NCI-H128 (cell line): ENCODE data around the gene TBC1D4.
"Not testable (repeated sequence)": the region's sequence is repeated elsewhere in the genome, so short reads cannot be mapped to it uniquely, and the experiment has no call there.

Source experiments
- DNase-seq: peaks from one replicate; lab custom pipeline; 2025; ENCODE audit not compliant: unreplicated experiment; lab: John Stamatoyannopoulos, UW

Gene TBC1D4

DNA sequence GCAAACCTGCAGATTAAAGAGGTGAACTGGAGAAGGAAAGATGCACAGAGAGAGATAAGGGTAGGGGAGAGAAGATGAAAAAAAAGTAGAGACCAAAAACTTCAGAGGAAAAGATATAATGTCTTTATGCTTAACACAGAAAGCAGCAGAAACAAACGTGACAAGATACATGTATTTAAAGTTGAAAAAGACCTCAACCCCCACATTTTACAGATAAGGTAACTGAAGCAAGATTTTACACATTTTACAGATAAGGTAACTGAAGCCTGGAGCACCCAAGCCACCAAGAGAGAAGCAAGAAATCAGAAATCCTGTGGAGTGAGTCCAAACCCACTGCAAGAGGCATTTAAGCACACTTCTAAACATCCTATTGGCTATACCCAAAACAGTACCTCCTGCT, 185.3 kb downstream of the TBC1D4 start:
- DNase-seq, result no peak

DNA sequence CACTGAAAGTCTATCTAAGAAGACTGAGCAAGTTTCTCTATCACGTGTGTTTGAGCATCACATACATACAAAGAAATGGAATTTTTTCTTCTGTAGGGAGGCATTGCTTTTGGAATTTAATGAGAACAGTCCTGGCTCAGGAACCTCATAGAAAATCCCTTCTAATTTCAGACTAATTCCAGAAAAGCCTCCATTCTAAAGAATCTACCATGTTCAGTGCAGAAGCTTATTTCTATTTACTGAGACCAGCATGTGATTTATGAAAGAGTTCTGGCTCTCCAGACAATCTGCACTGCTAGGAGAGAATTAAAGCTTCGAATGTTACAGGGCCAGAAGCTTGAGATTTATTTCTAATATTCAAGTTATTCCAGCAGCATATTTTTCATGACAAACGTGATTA, 186.8 kb downstream of the TBC1D4 start:
- no peak for DNase-seq

DNA sequence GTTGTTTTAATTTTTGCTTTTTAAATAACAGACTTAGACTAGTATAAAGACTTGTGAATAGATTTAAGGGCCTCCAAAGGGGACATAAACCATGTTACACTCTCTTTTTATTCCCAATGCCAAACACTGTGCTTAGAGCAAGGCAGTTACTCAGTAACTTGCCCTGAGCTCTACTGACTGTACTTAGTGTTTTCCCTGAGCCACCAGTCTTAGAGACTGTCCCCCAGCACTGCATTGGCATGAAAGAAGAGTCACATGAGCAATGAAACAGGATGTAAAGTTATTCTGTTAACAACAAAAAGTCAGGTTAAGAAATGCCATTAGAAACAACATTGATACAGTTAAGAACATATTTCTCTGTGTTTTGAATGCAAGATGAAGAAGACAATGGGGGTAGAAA, 187.9 kb downstream of the TBC1D4 start:
- DNase-seq, result no peak

DNA sequence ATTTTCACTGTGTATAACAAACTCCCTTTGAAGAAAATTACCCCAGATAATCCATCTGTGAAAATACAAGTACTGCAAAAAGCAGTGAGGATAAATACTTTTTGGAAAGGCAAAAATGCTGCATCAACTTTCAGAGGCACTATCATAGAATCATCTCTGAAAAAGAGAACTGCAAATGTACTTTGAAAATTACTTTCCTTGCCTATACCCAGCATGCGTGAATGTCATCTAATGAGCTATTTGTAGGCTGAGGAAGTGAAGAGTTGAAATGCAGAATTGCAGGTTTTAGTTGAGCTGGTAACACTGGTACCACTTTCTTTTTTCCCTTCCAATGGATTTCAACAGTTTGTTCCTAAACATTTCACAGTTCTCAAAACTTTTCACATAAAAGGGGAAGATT, 196.7 kb downstream of the TBC1D4 start:
- DNase-seq, result no peak

DNA sequence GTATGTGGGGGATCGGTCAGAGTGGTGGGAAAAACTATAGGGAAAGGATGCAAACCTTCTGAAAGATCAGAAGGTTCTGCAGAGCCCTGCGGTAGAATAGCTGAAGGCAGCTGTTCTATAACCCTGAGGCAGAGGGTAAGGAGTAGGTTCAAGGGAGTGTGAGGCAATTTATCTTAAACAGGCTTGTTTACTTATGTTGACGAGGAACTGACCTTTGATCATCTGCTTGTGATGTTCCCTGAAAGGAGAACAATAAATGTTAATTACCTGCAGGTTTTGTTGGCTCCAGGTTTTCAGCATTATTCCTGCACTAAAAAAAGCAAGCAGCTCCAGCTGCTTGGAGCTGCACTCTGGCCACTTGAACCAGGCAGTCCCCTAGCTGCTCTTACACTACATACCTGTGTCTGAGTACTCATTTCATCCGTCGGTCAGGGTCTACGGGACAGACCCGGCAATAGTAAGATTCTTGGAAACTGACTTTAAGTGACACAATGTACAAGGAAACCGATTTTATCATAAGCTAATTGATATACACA, 202.1 kb downstream of the TBC1D4 start:
- DNase-seq, result no peak

DNA sequence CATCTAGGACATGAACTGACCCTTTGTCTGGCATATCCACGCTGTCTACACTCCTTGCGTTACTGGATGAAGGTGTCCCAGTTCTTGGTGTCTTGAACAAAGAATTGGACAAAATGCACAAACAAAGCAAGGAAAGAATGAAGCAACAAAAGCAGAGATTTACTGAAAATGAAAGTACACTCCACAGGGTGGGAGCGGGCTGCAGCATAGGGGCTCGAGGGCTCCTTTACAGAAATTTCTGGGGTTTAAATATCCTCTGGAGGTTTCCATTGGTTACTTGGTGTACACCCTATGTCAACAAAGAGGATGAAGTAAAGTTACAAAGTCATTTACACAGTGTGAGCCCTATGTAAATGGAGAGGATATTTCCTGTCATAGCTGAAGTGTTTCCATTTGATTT, 208.3 kb downstream of the TBC1D4 start:
- DNase-seq, result not testable (repeated sequence)

DNA sequence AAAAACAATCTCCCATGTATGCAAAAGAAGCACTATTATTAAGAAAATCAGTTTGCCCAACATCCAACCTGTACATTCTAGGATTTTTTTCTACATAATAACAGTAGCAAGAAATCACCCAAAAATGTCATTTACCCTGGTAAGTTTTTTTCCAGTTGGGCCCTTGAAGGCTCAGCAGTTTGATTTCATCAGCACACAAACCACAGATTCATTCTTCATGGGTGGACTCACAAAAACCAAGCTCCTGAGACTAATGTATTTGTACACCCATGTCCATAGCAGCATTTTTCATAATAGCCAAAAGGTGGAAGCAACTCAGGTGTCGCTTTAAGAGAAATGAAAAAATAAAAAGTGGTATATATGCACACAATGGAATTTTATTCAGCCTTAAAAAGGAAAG, 210.1 kb downstream of the TBC1D4 start:
- DNase-seq, result no peak

DNA sequence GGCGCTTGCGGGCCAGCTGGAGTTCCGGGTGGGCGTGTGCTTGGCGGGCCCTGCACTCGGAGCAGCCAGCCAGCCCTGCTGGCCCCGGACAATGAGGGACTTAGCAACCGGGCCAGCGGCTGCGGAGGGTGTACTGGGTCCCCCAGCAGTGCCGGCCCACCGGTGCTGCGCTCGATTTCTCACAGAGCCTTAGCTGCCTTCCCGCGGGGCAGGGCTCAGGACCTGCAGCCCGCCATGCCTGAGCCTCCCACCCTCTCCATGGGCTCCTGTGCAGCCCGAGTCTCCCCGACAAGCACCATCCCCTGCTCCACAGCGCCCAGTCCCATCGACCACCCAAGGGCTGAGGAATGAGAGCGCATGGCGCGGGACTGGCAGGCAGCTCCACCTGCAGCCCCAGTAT, 213.5 kb downstream of the TBC1D4 start:
- DNase-seq, result not testable (repeated sequence)

DNA sequence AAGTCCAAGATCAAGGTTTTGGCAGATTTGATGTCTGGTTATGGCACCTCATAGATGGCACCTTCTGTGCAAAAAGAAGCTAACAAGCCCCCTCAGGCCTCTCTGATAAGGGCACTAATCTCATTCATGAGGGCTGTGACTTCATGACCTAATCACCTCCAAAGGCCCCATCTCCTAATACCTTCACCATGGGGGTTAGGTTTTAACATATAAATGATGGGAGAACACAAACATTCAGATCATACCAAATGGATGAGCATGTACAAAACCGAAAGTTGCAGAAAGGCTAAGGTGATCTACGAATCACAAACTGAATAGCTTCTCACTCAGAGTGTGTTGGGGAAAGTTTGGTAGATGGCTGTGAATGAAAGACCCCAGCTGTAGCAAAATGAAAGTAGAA, 217.4 kb downstream of the TBC1D4 start:
- no peak for DNase-seq

DNA sequence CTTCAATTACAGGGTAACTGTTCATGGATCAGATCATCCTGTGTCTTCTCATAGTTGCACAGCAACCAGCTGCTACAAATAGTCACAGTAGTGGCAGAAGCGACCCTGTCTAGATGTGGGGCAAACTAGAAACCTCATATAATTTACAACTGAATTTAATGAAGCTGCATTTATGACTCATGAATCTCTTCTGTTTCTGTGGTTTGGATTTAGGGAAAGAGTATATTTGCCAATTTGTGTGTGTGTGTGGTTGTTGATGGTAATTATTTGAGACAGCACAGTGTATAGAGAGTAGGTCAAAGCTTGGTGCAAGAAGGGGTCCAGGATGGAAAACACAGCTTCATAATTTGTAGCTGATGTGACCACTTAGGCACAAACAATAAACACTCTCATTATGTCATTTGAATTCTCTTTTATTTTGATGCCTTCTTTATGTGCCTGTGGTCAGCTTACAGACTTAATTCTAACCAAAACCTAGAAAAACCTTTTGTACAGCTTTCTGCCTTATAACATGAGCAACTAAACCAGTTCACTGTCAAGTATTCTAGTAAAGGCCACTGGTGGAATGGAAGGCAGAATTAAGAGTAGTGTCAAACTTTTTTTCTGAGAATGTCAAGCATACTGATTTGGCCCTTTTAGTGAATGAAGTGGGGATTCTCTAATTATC, 218.1 kb downstream of the TBC1D4 start:
- DNase-seq, result no peak

DNA sequence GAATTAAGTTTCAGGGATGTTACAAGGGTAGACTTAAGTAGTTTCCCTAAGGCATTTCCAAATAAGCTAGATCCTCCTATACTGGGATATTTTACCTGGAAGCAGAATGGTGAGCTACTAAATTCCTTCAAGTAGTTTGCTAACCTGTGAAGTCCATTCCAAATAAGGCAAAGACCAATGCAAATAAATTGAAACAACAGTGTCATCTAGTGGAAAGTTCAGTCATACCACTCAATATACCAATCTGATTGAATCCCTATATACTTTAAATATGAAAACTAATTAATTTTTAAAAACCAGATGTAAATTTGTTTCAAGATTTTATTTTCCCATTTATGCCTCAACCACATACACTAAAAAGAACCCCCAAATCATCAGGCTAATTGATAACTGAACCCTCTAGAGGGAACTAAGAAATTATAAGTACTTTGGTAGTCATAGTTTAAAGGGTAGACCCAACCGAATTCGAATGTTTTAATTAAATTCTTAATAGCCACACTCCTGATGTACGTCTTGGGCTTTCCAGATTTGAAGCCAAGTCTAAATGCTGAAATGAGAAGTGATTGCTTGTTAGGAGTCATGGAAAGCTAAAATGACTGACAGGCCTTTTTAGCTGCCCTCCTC, 223.7 kb downstream of the TBC1D4 start:
- no peak for DNase-seq

DNA sequence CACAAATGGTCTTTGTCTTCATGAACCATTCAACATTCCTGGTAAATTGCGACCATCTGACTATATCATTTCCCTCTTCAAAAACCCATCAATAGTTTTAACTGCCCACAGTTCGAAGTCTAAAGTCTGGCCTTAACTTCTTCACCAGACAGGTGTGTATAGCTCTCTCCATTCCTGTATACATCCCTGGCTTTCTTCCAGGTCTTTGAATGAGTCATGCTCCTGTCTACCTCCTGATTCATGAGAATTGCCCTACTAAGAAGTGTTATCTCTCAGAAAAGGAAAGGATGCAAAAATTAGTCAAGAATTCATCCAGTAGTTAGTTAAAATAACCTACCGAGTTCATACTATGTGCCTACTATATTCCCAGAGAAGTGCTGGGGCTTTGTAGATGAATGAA, 225.0 kb downstream of the TBC1D4 start:
- no peak for DNase-seq

DNA sequence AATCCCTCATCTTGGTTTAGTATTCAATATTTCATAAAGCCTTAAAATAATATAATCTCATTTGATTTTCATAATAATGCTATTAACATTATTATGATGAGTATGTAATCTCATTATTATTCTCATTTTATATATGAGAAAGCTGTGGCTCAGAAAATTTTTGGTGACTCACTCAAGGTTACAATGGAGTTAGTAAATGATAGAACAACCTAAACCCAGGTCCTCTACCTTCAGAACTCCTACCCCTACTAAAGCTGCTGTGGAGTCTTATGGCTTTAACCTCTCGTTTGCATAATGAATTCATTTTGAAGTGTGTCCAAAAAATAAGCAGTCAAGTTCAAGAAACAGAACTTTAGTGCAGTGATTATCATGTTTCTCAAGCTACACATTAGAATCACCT, 226.3 kb downstream of the TBC1D4 start:
- DNase-seq, result no peak

DNA sequence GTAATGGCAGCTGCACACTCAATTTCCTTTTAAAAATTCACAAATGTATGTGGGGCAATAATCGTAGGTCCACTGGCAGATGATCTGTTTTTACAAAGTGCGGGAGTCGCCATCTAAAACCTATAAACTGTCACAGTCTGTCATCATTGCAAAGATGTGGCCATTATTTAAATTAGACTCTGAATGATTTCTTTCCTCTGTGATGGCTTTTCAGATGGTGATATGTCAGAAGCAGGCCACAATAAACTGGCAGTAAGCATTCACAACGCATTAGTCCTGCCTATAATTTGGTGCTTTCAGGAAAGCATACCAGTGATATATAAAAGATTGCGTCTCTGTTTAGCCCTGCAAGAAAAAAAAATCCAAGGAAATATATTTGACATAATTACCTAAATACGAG, 226.8 kb downstream of the TBC1D4 start:
- DNase-seq, result no peak

DNA sequence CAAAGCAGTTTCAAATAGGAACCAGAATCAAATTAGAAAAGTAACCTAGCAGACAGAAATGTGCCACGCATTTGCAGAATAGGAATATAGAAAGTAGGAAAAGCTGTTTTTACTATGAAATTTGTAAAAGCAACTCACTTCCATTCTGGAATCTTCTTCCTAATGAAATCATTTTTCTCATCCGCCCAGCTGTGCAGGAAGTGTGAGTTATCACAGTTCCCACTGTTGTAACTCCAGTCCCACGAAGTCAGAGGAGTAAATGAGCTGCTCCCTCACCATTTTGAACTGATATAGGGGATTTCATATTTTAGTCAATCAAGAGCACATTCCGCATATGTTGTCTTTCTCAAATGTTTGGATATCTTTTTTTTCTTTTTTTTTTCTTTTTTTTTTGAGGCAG, 230.8 kb downstream of the TBC1D4 start:
- DNase-seq, result no peak

DNA sequence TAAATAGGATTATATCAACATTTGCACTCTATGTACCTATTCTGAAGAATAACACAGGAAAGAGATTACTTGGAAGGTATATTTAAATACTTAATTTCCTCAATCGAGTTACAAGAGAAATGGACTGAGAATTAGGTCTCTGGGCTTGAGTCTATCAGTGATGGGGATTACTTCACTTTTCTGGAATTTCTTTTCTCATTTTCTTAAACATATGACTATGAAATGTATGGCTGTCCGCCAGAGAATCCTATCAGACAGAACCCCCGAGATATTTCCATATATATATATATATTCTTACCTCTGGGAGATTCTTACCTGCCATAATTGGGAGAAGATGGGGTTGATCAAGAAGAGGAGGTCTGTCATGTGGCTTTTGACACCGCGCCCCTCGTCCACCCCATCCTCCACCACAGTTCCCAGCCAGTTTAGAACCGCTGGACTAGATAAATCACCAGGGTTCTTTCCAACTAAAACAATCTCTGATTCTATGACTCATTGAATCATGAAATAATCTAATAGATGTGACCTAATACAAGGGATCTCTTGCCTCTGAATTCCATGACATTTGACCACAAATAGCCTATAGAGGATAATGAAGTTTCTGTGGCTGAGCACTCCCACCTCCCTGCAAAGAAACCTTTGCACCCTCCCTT, 231.3 kb downstream of the TBC1D4 start:
- DNase-seq, result no peak

DNA sequence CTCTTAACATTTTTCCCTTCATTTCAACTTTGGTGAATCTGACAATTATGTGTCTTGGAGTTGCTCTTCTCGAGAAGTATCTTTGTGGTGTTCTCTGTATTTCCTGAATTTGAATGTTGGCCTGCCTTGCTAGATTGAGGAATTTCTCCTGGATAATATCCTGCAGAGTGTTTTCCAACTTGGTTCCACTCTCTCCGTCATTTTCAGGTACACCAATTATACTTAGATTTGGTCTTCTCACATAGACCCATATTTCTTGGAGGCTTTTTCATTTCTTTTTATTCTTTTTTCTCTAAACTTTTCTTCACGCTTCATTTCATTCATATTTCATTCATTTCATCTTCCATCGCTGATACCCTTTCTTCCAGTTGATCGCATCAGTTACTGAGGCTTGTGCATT, 236.4 kb downstream of the TBC1D4 start:
- not testable (repeated sequence) for DNase-seq

DNA sequence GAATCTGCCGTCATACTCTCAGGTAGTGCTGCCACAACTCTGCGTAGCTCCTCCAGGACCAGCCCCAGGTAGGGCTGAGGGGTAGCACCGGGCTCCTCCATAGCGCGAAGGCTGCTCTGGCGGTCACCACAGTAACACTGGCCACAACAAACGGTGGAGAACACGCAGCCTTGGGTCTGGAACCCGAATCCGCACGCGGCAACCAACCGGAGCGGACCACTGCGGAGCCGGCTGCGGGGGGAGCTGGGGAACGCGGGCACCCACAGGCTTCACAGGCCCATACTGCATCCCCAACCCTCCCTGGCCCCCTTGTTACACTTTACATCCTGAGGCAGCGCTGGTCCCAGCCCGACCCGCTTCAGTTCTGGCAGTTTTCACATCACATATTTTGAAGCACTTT, 241.7 kb downstream of the TBC1D4 start:
- not testable (repeated sequence) for DNase-seq

DNA sequence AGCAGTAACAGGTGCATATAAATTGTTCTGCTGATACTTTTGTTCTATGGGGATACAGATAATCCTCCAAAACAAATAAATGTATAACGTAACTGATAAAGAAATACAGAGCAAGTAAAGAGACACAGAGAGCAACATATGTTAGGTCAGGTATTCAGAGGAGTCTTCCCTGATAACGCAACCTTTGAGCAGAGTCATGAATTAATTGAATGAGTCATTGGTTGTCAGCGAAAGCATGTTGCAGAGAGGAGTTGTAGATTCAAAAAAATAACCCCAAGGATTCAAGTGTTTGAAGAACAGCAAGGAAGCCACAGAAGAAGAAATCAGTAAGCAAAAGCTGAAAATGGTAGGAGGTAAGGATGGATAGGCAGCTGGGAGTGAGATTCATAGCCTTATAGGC, 245.2 kb downstream of the TBC1D4 start:
- DNase-seq, result no peak
